ENCODE results near the gene ALDH1A2. TPM values are rescaled to one million over a fixed set of nuclear protein-coding genes. Genes with fewer than 3 reads are reported as not detected.

ALDH1A2 gene
- polyA plus RNA-seq, 1 donor from 2014 or later = 0.24 TPM

- TF ChIP-seq TAF1 (IDR thresholded peaks at IDR 0.05; ENCODE audit: low read depth) = no peak
- no peak for TF ChIP-seq CTCF (IDR thresholded peaks at IDR 0.05; ENCODE audit: poor library complexity, severe bottlenecking)
- no peak for TF ChIP-seq EP300 (conservative IDR thresholded peaks at IDR 0.05; ENCODE audit: poor library complexity, severe bottlenecking)
- no peak for TF ChIP-seq POLR2AphosphoS5 (IDR thresholded peaks at IDR 0.05)
- no peak for TF ChIP-seq EZH2 (IDR thresholded peaks at IDR 0.05; ENCODE audit: borderline replicate concordance, insufficient read depth, low read length, poor library complexity, severe bottlenecking)
- Histone ChIP-seq H3K9me2 (ENCODE audit: insufficient read depth, low read length) (no peaks in the 10 kb centered on the region), H3K27me3 (ENCODE audit: insufficient read depth, low read depth, low read length) (peaks cover 81% of the 10 kb centered on the region)
Observed at GRCh38 chr15:58056015-58056414, 9.5 kb downstream of the ALDH1A2 start.

GRCh38 chr15:58053315-58054153, 12.0 kb downstream of the ALDH1A2 start:
- Histone ChIP-seq H3K9me2 (ENCODE audit: insufficient read depth, low read length) (no peaks in the 10 kb centered on the region), H3K4me2 (ENCODE audit: low read length) (no peak overlapping the region), H3K36me3 (ENCODE audit: insufficient read depth, low read length) (no peaks in the 10 kb centered on the region), H3K4me3 (ENCODE audit: low read length) (no peak overlapping the region), H3K27me3 (ENCODE audit: insufficient read depth, low read depth, low read length) (peaks cover 85% of the 10 kb centered on the region), H3K79me2 (replicated peaks; ENCODE audit: insufficient read depth, low read length) (no peaks in the 10 kb centered on the region), H3F3A (ENCODE audit: insufficient read depth, low read length, poor library complexity, severe bottlenecking) (no peaks in the 10 kb centered on the region), H2AFZ (ENCODE audit: low read depth, low read length) (no peak overlapping the region), H3K9me3 (ENCODE audit: low read length) (no peaks in the 10 kb centered on the region), H3K27ac (ENCODE audit: low read length) (no peak overlapping the region), H3K9ac (ENCODE audit: low read length) (no peak overlapping the region), H4K20me1 (ENCODE audit: insufficient read depth) (no peaks in the 10 kb centered on the region)
- TF ChIP-seq EP300 (conservative IDR thresholded peaks at IDR 0.05; ENCODE audit: poor library complexity, severe bottlenecking) = no peak
- no peak for TF ChIP-seq SMC3 (conservative IDR thresholded peaks at IDR 0.05; ENCODE audit: poor library complexity)

More at GRCh38 chr15:58056015-58056414, 9.5 kb downstream of the ALDH1A2 start:
- no peaks in the 10 kb centered on the region for H3K36me3 ChIP-seq (ENCODE audit: insufficient read depth, low read length)
- H3K9ac ChIP-seq (ENCODE audit: low read length) = no peak overlapping the region
- H3F3A ChIP-seq (ENCODE audit: insufficient read depth, low read length, poor library complexity, severe bottlenecking) = no peaks in the 10 kb centered on the region
- no peaks in the 10 kb centered on the region for H3K79me2 ChIP-seq (replicated peaks; ENCODE audit: insufficient read depth, low read length)
- H3K27ac ChIP-seq (ENCODE audit: low read length) = no peak overlapping the region
- no peak overlapping the region for H2AFZ ChIP-seq (ENCODE audit: low read depth, low read length)
- H4K20me1 ChIP-seq (ENCODE audit: insufficient read depth) = no peaks in the 10 kb centered on the region
- H3K4me3 ChIP-seq (ENCODE audit: low read length) = no peak overlapping the region
- H3K9me3 ChIP-seq (ENCODE audit: low read length) = no peaks in the 10 kb centered on the region
- H3K4me2 ChIP-seq (ENCODE audit: low read length) = no peak overlapping the region

GRCh38 chr15:58052334-58052733, 13.2 kb downstream of the ALDH1A2 start:
- no peak overlapping the region for H3K4me2 ChIP-seq (ENCODE audit: low read length)
- H3K9me3 ChIP-seq (ENCODE audit: low read length) = no peaks in the 10 kb centered on the region
- no peak overlapping the region for H3K27ac ChIP-seq (ENCODE audit: low read length)
- no peak overlapping the region for H3K9ac ChIP-seq (ENCODE audit: low read length)
- no peaks in the 10 kb centered on the region for H3K36me3 ChIP-seq (ENCODE audit: insufficient read depth, low read length)
- H3F3A ChIP-seq (ENCODE audit: insufficient read depth, low read length, poor library complexity, severe bottlenecking) = no peaks in the 10 kb centered on the region
- H3K9me2 ChIP-seq (ENCODE audit: insufficient read depth, low read length) = no peaks in the 10 kb centered on the region
- TF ChIP-seq MXI1 (conservative IDR thresholded peaks at IDR 0.05; ENCODE audit: poor library complexity, severe bottlenecking) (no peak), EP300 (conservative IDR thresholded peaks at IDR 0.05; ENCODE audit: poor library complexity, severe bottlenecking) (no peak), EZH2 (IDR thresholded peaks at IDR 0.05; ENCODE audit: borderline replicate concordance, insufficient read depth, low read length, poor library complexity, severe bottlenecking) (no peak), TAF1 (IDR thresholded peaks at IDR 0.05; ENCODE audit: low read depth) (no peak), CTCF (IDR thresholded peaks at IDR 0.05; ENCODE audit: poor library complexity, severe bottlenecking) (no peak), REST (IDR thresholded peaks at IDR 0.05; ENCODE audit: borderline replicate concordance) (no peak), SMC3 (conservative IDR thresholded peaks at IDR 0.05; ENCODE audit: poor library complexity) (no peak), RAD21 (conservative IDR thresholded peaks at IDR 0.05) (no peak), POLR2AphosphoS5 (IDR thresholded peaks at IDR 0.05) (no peak)
- H2AFZ ChIP-seq (ENCODE audit: low read depth, low read length) = no peak overlapping the region
- peaks cover 96% of the 10 kb centered on the region for H3K27me3 ChIP-seq (ENCODE audit: insufficient read depth, low read depth, low read length)
- H4K20me1 ChIP-seq (ENCODE audit: insufficient read depth) = no peaks in the 10 kb centered on the region
- H3K79me2 ChIP-seq (replicated peaks; ENCODE audit: insufficient read depth, low read length) = no peaks in the 10 kb centered on the region
- H3K4me3 ChIP-seq (ENCODE audit: low read length) = no peak overlapping the region

Measured in neural cell (in vitro differentiated cells).